A549 (cell line): ENCODE data around the gene MYO15B. TPM values are rescaled to one million over a fixed set of nuclear protein-coding genes. Genes with fewer than 3 reads are reported as not detected.

Source experiments
- ATAC-seq, 2 experiments: fragments of 200-7000 bp in 1 of 2; fragments of >200 bp in 1 of 2; cut with Nextera tagmentation in 1 of 2; cut with Tn5 transposase in 1 of 2; 3 replicates each; pipeline versions ENCODE4 v1.8.0 to v1.9.1; 2018 to 2020; ENCODE audit warnings: mild to moderate bottlenecking in 1 of 2, moderate library complexity in 1 of 2
- CTCF ChIA-PET: fragments of 300-600 bp; sonication (Branson Sonifier 250); formaldehyde crosslinking; extraction: SDS; loops from one replicate; lab custom pipeline; 2021; ENCODE audit warnings: antibody characterized with exemption, inconsistent platforms; lab: Yijun Ruan, JAX
- POLR2A ChIA-PET: fragments of 350-600 bp; formaldehyde crosslinking; extraction: SDS; loops from one replicate; lab custom pipeline; 2021; ENCODE audit warnings: antibody characterized with exemption, inconsistent platforms; lab: Yijun Ruan, JAX
- DNase-seq, 2 experiments: peaks; one replicate each; pipeline versions ENCODE4 v3.0.0 to v3.0.0-alpha.2; 2011 to 2016; ENCODE audit warnings: low read depth in 1 of 2, low spot score in 1 of 2
- FAIRE-seq: peaks from 2 replicates; lab custom pipeline; 2011; peaks lifted over from hg19 to GRCh38; lab: Jason Lieb, UNC
- H3K27ac ChIP-seq, 2 experiments: fragments of >200 bp; sonication (Bioruptor Twin); formaldehyde crosslinking; 3 replicates each; pipeline ENCODE4 v1.5.1; 2016 to 2017
- H3K4me1 ChIP-seq: fragments of >200 bp; sonication (Bioruptor Twin); formaldehyde crosslinking; 3 replicates; pipeline ENCODE4 v1.6.1; 2016
- H3K4me2 ChIP-seq: fragments of >200 bp; sonication (Bioruptor Twin); formaldehyde crosslinking; 3 replicates; pipeline ENCODE4 v1.6.1; 2016
- H3K4me3 ChIP-seq: fragments of >200 bp; sonication (Bioruptor Twin); formaldehyde crosslinking; 3 replicates; pipeline ENCODE4 v1.5.1; 2016
- H3K9me3 ChIP-seq: fragments of >200 bp; sonication (Bioruptor Twin); formaldehyde crosslinking; 3 replicates; pipeline ENCODE4 v1.6.1; 2016
- ATOH8 ChIP-seq: fragments of 250-450 bp; sonication (Bioruptor Pico); IDR thresholded peaks from 2 replicates; pipeline ENCODE4 v1.5.0; 2020; ENCODE audit warnings: low read depth, mild to moderate bottlenecking, moderate library complexity
- BCL3 ChIP-seq: fragments of >200 bp; sonication (Bioruptor Twin); formaldehyde crosslinking; IDR thresholded peaks from 3 replicates; pipeline ENCODE4 v1.6.1; 2016
- CTCF ChIP-seq: fragments of >200 bp; sonication (Bioruptor Twin); formaldehyde crosslinking; IDR thresholded peaks from 3 replicates; pipeline ENCODE4 v1.5.1; 2016
- E2F6 ChIP-seq: IDR thresholded peaks from 2 replicates; pipeline ENCODE4 v1.6.1; 2012; ENCODE audit warnings: low read depth, borderline replicate concordance
- EHF ChIP-seq: fragments of 250-450 bp; sonication (Bioruptor Pico); IDR thresholded peaks from 2 replicates; pipeline ENCODE4 v1.5.0; 2020; ENCODE audit warnings: mild to moderate bottlenecking
- EHMT2 ChIP-seq: fragments of 200-600 bp; sonication (generic); IDR thresholded peaks from 2 replicates; pipeline ENCODE4 v1.6.1; 2016; ENCODE audit warnings: antibody characterized with exemption, low read depth, mild to moderate bottlenecking, moderate library complexity
- FOSB ChIP-seq: fragments of 250-450 bp; sonication (Bioruptor Pico); IDR thresholded peaks from 2 replicates; pipeline ENCODE4 v1.5.0; 2020; ENCODE audit warnings: mild to moderate bottlenecking, moderate library complexity
- HES2 ChIP-seq: fragments of >200 bp; sonication (Bioruptor Twin); formaldehyde crosslinking; IDR thresholded peaks from 2 replicates; pipeline ENCODE4 v1.6.1; 2016
- HOXA7 ChIP-seq: fragments of 250-450 bp; sonication (Bioruptor Pico); IDR thresholded peaks from 2 replicates; pipeline ENCODE4 v1.5.0; 2020; ENCODE audit warnings: mild to moderate bottlenecking, moderate library complexity
- JUN ChIP-seq, 2 experiments: fragments of >200 bp; sonication (Bioruptor Twin); formaldehyde crosslinking; IDR thresholded peaks; 2 replicates in 1 of 2; 3 replicates in 1 of 2; pipeline ENCODE4 v1.6.1; 2016 to 2017
- MAZ ChIP-seq: fragments of 150-350 bp; IDR thresholded peaks from 2 replicates; pipeline ENCODE4 v1.6.1; 2014; ENCODE audit warnings: antibody characterized with exemption, low read depth, low read length, borderline replicate concordance
- NFE2L2 ChIP-seq: fragments of 150-350 bp; conservative IDR thresholded peaks from 2 replicates; pipeline ENCODE4 v1.6.1; 2014; ENCODE audit warnings: low read length
- PBX3 ChIP-seq: IDR thresholded peaks from 2 replicates; pipeline ENCODE4 v1.6.1; 2012
- POLR2AphosphoS2 ChIP-seq: conservative IDR thresholded peaks from 2 replicates; pipeline ENCODE4 v1.6.1; 2012; ENCODE audit warnings: low read length, improper control_type of control experiment, inconsistent platforms
- RAD21 ChIP-seq, 2 experiments: fragments of >200 bp in 1 of 2; sonication (Bioruptor Twin) in 1 of 2; formaldehyde crosslinking in 1 of 2; IDR thresholded peaks in 1 of 2; conservative IDR thresholded peaks in 1 of 2; 2 replicates in 1 of 2; 3 replicates in 1 of 2; pipeline ENCODE4 v1.6.1; 2012 to 2018; ENCODE audit warnings: inconsistent platforms in 1 of 2
- REST ChIP-seq: fragments of 200-600 bp; sonication (generic); IDR thresholded peaks from 2 replicates; pipeline ENCODE4 v1.6.1; 2016; ENCODE audit warnings: antibody characterized with exemption, mild to moderate bottlenecking, moderate library complexity
- SMC3 ChIP-seq: fragments of >200 bp; sonication (Bioruptor Twin); formaldehyde crosslinking; IDR thresholded peaks from 3 replicates; pipeline ENCODE4 v1.6.1; 2018; ENCODE audit warnings: inconsistent platforms
- TFCP2L1 ChIP-seq: fragments of 250-450 bp; sonication (Bioruptor Pico); IDR thresholded peaks from 2 replicates; pipeline ENCODE4 v1.5.0; 2021; ENCODE audit warnings: mild to moderate bottlenecking
- ZSCAN20 ChIP-seq: fragments of 250-450 bp; sonication (Bioruptor Pico); IDR thresholded peaks from 2 replicates; pipeline ENCODE4 v1.8.0; 2022; ENCODE audit warnings: mild to moderate bottlenecking, moderate library complexity
- WGBS: methylation state at CpG from one replicate; pipeline ENCODE4 v1.1.6; 2017; ENCODE audit errors: missing lambda C conversion rate; 5-methylcytosine and 5-hydroxymethylcytosine counted together
- polyA plus RNA-seq, 4 experiments: library from polyadenylated mRNA; depleted of rRNA in 3 of 4; stranded (reverse); fragments of >200 nt; fragmentation: RNase III in 1 of 4; extraction: RNeasy Plus Mini Kit Qiagen cat#74134 plus additional on column Dnase treatment in 1 of 4; gene quantifications; 2 replicates in 3 of 4; 3 replicates in 1 of 4; pipeline ENCODE4 v1.2.3, GENCODE V29; 2011 to 2017

MYO15B gene
- polyA plus RNA-seq, 2 of the 4 experiments (the other 2 are of a cell fraction): 12.4 to 33.9 TPM

GRCh38 chr17:75603123-75603522 is 15.5 kb downstream of the MYO15B start:
- no peak for FAIRE-seq
- Histone ChIP-seq H3K4me2 (peak overlapping the region; percentile 55; the same call in 2 of the 3 replicates), H3K27ac (peak overlapping the region; percentile 61 to 64), H3K4me1 (peaks cover 43% of the 10 kb centered on the region), H3K9me3 (no peaks in the 10 kb centered on the region), H3K4me3 (no peak overlapping the region)
- ChIA-PET CTCF (interaction anchor here (0.6 to 29.9 kb wide), 11 partner anchors 11 to 147 kb away, joined by 3 to 926 read pairs (median 7); partner anchors contain the start of genes LLGL2 and SMIM5), POLR2A (interaction anchor here (0.6 to 1.4 kb wide), 2 partner anchors 64 to 169 kb away, joined by 3 to 5 read pairs; partner anchors contain the start of genes RECQL5 and SAP30BP)
- WGBS: 89% methylated on average over 9 of the region's 9 CpGs
- peak in 1 of 2 experiments; percentile 15; a peak in 3 of 6 replicates for ATAC-seq
- TF ChIP-seq FOSB (CRISPR knock-in tag) (no peak), SMC3 (no peak), TFCP2L1 (no peak), E2F6 (no peak), BCL3 (no peak), HOXA7 (CRISPR knock-in tag) (no peak), EHF (CRISPR knock-in tag) (no peak), RAD21 (conservative IDR thresholded peaks at IDR 0.05 in 1 of 2, IDR thresholded peaks at IDR 0.05 in 1 of 2) (no peak), CTCF (no peak), ATOH8 (CRISPR knock-in tag) (no peak), REST (no peak), EHMT2 (no peak), PBX3 (no peak), JUN (IDR thresholded peaks at IDR 0.05) (no peak), HES2 (no peak), ZSCAN20 (no peak), NFE2L2 (no peak), POLR2AphosphoS2 (no peak), MAZ (no peak)
- DNase-seq: no peak
